Gastrocnemius medialis (tissue), 4 donors: ENCODE measurements around the gene MAML3. TPM values are rescaled to one million over a fixed set of nuclear protein-coding genes. Genes with fewer than 3 reads are reported as not detected.

Source experiments
- ATAC-seq, 2 donors: fragments of 150-250 bp; one replicate each; pipeline ENCODE4 v1.9.1; 2016
- DNase-seq, 2 donors: peaks; one replicate each; pipeline ENCODE4 v3.0.0-alpha.2; 2019
- H3K27ac ChIP-seq, 4 donors: fragments of 200-600 bp; sonication (generic); 1 replicate in 1 of 4; 2 replicates in 3 of 4; pipeline ENCODE4 v1.5.1; 2016 to 2018; ENCODE audit warnings: mild to moderate bottlenecking in 2 of 4, moderate library complexity in 1 of 4
- H3K27me3 ChIP-seq, 3 donors: fragments of 200-600 bp; sonication (generic) in 2 of 3; 1 replicate in 1 of 3; 2 replicates in 2 of 3; pipeline versions ENCODE4 v1.5.1 to v1.6.0; 2016 to 2019; ENCODE audit warnings: mild to moderate bottlenecking in 1 of 3, moderate library complexity in 1 of 3
- H3K36me3 ChIP-seq, 2 donors: fragments of 200-600 bp; sonication (generic) in 1 of 2; one replicate each; pipeline ENCODE4 v1.5.1; 2017 to 2018
- H3K4me1 ChIP-seq, 2 donors: fragments of 200-600 bp; sonication (generic) in 1 of 2; one replicate each; pipeline ENCODE4 v1.5.1; 2016 to 2017; ENCODE audit warnings: mild to moderate bottlenecking in 2 of 2
- H3K4me3 ChIP-seq, 4 donors: fragments of 200-600 bp; sonication (generic) in 3 of 4; 1 replicate in 1 of 4; 2 replicates in 3 of 4; pipeline ENCODE4 v1.5.1; 2016 to 2019; ENCODE audit warnings: mild to moderate bottlenecking in 2 of 4
- H3K9me3 ChIP-seq, 3 donors: fragments of 200-600 bp; sonication (generic) in 2 of 3; 1 replicate in 1 of 3; 2 replicates in 2 of 3; pipeline ENCODE4 v1.5.1; 2016 to 2019
- POLR2A ChIP-seq, 2 donors: fragments of 450-650 bp; IDR thresholded peaks; one replicate each; pipeline ENCODE4 v1.6.1; 2017; ENCODE audit warnings: antibody characterized with exemption in 2 of 2, mild to moderate bottlenecking in 2 of 2, moderate library complexity in 2 of 2
- in situ Hi-C, 4 donors: fragments of 200-750 bp; cut with MboI; loops; one replicate each; pipeline versions ENCODE4 v1.15.0 to v1.8.0; 2017; ENCODE audit warnings: low sequenced_read_pairs in 4 of 4
- intact Hi-C: fragments of 100-400 bp; cut with DNase I; formaldehyde crosslinking; loops from one replicate; pipeline ENCODE4 v1.15.1; 2023; ENCODE audit warnings: low total_unique reads
- total RNA-seq, 4 donors: library from RNA; depleted of rRNA; stranded (reverse); fragments of >200 nt; gene quantifications; one replicate each; pipeline versions ENCODE4 v1.1.0 to v1.2.3, GENCODE V29; 2016
- TF ChIP-seq, protein P1 (sequence below), 5 experiments: fragments of 450-650 bp in 3 of 5; fragments of 200-600 bp in 2 of 5; sonication (generic) in 2 of 5; IDR thresholded peaks in 4 of 5; conservative IDR thresholded peaks in 1 of 5; 1 replicate in 4 of 5; 2 replicates in 1 of 5; pipeline ENCODE4 v1.5.1; 2016 to 2019; ENCODE audit warnings: antibody characterized with exemption in 5 of 5, mild to moderate bottlenecking in 3 of 5, moderate library complexity in 3 of 5

Gene MAML3
- total RNA-seq, 4 donors from 2014 or later, result 0.98 to 1.5 (median 1.4) TPM

DNA sequence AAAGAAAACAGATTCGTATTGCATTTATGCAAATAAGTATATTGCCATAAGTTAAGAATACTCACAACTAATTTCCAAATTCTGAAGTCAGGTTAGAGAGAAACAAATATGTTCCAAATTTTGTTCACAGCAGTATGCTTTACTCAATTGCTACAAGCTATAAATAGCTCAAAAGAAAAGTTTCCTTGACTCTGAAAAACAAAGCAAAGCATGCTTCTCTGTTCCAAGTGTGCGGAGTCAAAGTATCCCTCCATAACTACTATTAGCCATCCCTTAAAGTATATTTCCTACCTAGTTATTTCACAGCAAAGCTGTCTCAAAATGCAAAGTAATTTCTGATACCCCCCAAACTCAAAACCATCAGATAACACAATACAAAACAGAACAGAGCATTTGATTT is 441.1 kb downstream of the MAML3 start:
- intact Hi-C loops (no loop called here), in situ Hi-C loops (no loop called here)
- Histone ChIP-seq H3K36me3 (no peaks in the 10 kb centered on the region), H3K27me3 (no peaks in the 10 kb centered on the region), H3K4me1 (peaks cover 9 to 34% of the 10 kb centered on the region in 2 donors), H3K27ac (no peak overlapping the region), H3K9me3 (no peaks in the 10 kb centered on the region), H3K4me3 (no peak overlapping the region)
- ATAC-seq (no peak), DNase-seq (no peak)
- TF ChIP-seq, protein P1, sequence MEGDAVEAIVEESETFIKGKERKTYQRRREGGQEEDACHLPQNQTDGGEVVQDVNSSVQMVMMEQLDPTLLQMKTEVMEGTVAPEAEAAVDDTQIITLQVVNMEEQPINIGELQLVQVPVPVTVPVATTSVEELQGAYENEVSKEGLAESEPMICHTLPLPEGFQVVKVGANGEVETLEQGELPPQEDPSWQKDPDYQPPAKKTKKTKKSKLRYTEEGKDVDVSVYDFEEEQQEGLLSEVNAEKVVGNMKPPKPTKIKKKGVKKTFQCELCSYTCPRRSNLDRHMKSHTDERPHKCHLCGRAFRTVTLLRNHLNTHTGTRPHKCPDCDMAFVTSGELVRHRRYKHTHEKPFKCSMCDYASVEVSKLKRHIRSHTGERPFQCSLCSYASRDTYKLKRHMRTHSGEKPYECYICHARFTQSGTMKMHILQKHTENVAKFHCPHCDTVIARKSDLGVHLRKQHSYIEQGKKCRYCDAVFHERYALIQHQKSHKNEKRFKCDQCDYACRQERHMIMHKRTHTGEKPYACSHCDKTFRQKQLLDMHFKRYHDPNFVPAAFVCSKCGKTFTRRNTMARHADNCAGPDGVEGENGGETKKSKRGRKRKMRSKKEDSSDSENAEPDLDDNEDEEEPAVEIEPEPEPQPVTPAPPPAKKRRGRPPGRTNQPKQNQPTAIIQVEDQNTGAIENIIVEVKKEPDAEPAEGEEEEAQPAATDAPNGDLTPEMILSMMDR (IDR thresholded peaks at IDR 0.05 in 4 of 5, conservative IDR thresholded peaks at IDR 0.05 in 1 of 5), result no peak
- no peak for TF ChIP-seq POLR2A (IDR thresholded peaks at IDR 0.05)

DNA sequence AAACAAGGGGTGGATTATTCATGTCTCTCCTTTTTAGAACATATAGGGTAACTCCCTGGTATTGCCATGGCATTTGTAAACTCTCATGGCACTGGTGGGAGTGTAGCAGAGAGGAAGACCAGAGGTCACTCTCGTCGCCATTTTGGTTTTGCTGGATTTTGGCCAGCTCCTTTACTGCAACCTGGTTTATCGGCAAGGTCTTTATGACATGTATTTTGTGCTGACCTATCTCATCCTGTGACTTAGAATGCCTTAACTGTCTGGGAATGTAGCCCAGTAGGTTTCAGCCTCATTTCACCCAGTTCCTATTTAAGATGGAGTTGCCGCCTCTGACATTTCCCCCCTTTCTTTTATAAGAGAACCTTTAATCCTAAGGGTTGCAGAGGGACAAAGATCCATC is 442.5 kb downstream of the MAML3 start:
- intact Hi-C loops, result no loop called here
- H3K36me3 ChIP-seq, result peaks cover 0 to 4% of the 10 kb centered on the region in 2 donors
- DNase-seq (no peak), ATAC-seq (no peak)
- no peaks in the 10 kb centered on the region for H3K9me3 ChIP-seq
- H3K27ac ChIP-seq, result no peak overlapping the region
- H3K4me3 ChIP-seq, result no peak overlapping the region
- H3K4me1 ChIP-seq, result peaks cover 9 to 33% of the 10 kb centered on the region in 2 donors
- no peak for TF ChIP-seq POLR2A (IDR thresholded peaks at IDR 0.05)
- TF ChIP-seq, protein P1 (IDR thresholded peaks at IDR 0.05 in 4 of 5, conservative IDR thresholded peaks at IDR 0.05 in 1 of 5), result no peak
- in situ Hi-C loops, result no loop called here
- no peaks in the 10 kb centered on the region for H3K27me3 ChIP-seq

DNA sequence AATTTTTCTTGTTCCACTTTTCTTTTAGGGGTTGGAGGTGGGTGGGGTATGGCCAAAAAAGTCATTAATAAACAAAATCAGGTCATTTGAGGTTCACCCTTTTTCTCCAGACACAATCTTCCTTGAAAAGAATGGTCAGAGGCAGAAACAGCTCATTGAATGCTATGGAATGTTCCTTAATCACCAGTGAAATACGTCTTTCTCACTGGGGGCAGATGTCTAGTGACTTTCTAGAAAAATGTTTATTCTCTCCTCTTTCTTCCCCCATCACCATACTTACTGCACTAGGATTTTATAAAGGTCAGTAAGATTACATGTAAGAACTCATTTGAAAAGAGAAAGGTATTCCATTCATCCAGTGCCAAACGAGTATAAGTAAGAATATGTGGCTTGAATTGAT is 443.9 kb downstream of the MAML3 start:
- Histone ChIP-seq H3K27me3 (no peaks in the 10 kb centered on the region), H3K27ac (no peak overlapping the region), H3K36me3 (peaks cover 0 to 12% of the 10 kb centered on the region in 2 donors), H3K4me1 (peaks cover 0 to 22% of the 10 kb centered on the region in 2 donors), H3K4me3 (no peak overlapping the region), H3K9me3 (no peaks in the 10 kb centered on the region)
- in situ Hi-C loops (no loop called here), intact Hi-C loops (no loop called here)
- no peak for TF ChIP-seq POLR2A (IDR thresholded peaks at IDR 0.05)
- TF ChIP-seq, protein P1 (IDR thresholded peaks at IDR 0.05 in 4 of 5, conservative IDR thresholded peaks at IDR 0.05 in 1 of 5), result no peak
- ATAC-seq, result no peak
- no peak for DNase-seq

DNA sequence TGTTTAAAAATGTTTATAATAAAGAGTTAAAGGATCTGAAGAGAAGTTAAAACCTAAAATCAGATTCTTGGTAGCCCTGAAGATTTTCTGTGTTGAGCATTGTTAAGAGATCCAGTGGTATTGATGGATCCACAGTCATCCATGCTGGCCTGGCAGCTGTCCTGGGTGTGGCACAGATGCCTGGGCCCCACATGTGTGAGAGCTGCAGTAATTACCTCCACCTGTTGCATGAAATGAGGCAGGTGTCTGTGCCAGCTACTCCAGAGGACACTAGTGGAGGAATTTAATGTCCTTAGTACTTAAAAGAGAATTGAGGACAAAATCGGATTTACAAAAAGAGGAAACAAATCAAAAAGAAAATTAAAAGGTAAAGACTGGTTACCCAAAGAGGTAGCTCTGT is 444.3 kb downstream of the MAML3 start:
- H3K27me3 ChIP-seq, result no peaks in the 10 kb centered on the region
- in situ Hi-C loops, result no loop called here
- peaks cover 0 to 21% of the 10 kb centered on the region in 2 donors for H3K4me1 ChIP-seq
- H3K27ac ChIP-seq, result no peak overlapping the region
- no peak for ATAC-seq
- H3K9me3 ChIP-seq, result no peaks in the 10 kb centered on the region
- H3K4me3 ChIP-seq, result no peak overlapping the region
- intact Hi-C loops, result no loop called here
- H3K36me3 ChIP-seq, result peaks cover 0 to 15% of the 10 kb centered on the region in 2 donors
- TF ChIP-seq POLR2A (IDR thresholded peaks at IDR 0.05), result no peak
- TF ChIP-seq, protein P1 (IDR thresholded peaks at IDR 0.05 in 4 of 5, conservative IDR thresholded peaks at IDR 0.05 in 1 of 5), result no peak
- no peak for DNase-seq

DNA sequence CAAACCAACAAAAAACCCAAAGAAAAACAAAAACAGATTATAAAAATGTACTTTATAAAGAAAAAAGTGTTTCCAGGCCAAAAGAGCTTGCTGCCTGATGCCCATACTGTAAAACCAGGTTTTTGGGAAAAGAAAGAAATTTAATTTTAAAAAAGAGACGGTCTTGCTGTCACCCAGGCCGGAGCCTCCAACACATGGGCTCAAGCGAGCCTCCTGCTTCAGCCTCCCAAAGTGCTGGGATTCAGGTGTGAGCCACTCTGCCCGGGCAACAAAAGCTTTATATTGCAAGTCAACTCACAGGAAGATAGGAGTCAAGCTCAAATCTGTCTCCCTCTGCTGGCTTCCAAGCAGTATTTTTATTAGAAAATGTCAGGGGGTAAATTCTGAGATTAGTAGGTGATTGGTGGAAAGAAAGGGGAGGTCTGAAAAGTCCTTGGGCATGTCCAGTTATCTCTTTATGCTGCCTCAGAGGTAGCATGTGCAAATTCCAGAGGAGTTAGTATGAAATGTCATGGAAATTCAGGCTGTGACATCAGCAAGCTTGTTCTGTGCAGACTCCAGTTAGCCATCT is 449.0 kb downstream of the MAML3 start:
- H3K36me3 ChIP-seq, result peaks cover 0 to 39% of the 10 kb centered on the region in 2 donors
- no peak overlapping the region for H3K27ac ChIP-seq
- H3K4me1 ChIP-seq, result no peaks in the 10 kb centered on the region
- in situ Hi-C loops (no loop called here), intact Hi-C loops (no loop called here)
- TF ChIP-seq POLR2A (IDR thresholded peaks at IDR 0.05), result no peak
- TF ChIP-seq, protein P1 (IDR thresholded peaks at IDR 0.05 in 4 of 5, conservative IDR thresholded peaks at IDR 0.05 in 1 of 5), result no peak
- H3K27me3 ChIP-seq, result no peaks in the 10 kb centered on the region
- H3K4me3 ChIP-seq, result no peak overlapping the region
- ATAC-seq (no peak), DNase-seq (no peak)
- no peaks in the 10 kb centered on the region for H3K9me3 ChIP-seq
